NCI-H510A (cell line): ENCODE data around the gene MAP4K5.
"Not testable (repeated sequence)": the region's sequence is repeated elsewhere in the genome, so short reads cannot be mapped to it uniquely, and the experiment has no call there.

Source experiments
- DNase-seq: peaks from one replicate; lab custom pipeline; 2025; lab: John Stamatoyannopoulos, UW

Gene MAP4K5

DNA sequence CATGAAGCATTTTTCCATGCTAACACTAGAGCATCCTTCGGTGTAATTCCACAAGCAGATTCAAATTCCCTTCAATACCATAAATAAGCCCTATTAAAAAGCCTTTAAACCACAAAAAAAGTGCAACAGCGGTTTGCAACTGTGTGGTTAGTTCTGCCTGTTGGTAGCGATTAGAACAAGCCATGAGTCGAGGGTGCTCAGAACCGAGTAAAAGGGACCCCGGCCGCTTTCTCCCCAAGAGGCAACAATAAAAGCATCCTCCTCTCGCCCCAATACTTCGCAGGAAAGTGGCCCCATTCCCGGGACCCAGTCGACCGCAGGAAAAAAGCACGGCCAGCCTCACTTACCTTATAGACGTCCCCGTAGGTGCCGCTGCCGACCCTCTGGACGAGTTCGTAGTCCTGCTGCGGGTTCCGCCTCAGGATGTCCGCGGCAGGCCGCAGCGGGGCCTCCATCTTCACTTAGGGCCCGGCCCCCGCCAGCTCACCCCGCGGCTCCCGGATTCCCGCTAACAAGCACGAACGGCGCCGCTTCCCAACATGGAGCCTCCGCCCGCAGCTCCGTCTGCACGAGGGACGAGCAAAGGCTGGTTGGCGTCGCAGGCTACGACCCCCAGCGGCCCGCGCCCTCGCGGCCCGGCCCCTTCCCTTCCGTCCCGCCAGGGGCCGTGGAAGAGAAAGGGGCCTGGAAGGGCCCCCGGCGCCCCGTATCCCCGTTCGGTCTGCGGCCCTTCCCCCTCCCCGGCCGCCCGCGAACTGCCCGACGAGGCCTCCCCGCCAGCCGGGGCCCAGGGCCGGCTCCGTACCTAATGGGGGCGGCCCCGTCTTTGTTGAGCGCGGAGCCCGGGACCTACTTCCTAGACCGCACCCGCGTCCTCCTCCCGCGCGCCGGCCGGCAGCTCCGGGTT lies 521 bp downstream of the MAP4K5 start:
- DNase-seq, result peak; percentile 46

DNA sequence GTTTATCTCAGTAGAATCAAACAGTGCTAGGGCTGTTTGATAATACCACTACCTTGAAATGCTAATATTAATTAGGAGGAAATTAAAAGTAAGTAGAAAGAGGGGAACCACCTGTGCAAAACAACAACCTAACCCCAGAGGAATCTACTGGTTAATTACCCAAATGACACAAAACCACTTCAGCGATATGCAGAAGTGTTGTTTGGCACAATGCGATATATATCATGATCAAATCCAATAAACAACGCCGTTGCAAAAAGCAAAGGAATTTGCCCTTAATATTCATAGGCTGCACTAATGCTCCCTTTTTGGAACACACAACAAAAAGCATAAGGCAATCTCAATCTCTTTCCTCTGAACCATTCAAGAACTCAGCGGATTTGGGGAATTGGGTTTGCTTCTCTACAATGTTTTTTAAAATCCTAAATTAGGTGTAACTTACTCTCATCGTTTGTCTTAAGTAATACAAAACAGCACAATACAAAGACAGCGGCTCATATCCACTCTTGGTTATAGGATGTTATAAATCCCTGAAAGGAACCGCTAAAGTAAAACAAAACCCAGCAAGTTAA lies 1.5 kb downstream of the MAP4K5 start:
- DNase-seq, result no peak

DNA sequence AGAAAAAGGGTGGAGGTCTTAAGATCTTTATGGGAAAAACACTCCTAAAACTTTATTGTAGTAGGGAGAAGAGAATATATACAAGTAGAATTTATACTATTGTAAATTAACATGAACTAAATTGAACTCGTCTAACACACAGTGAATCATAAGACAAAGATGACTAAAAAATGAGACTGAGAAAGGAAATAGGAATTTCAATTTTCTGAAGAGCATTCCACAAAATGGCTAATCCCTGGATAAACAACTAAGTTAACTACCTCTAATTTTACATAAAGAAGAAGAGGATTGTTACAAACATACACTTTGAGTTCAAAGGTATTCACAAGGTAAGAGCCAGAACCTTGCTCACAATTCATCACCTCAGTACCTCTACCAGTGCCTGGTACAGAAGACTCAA lies 2.0 kb downstream of the MAP4K5 start:
- DNase-seq, result no peak

DNA sequence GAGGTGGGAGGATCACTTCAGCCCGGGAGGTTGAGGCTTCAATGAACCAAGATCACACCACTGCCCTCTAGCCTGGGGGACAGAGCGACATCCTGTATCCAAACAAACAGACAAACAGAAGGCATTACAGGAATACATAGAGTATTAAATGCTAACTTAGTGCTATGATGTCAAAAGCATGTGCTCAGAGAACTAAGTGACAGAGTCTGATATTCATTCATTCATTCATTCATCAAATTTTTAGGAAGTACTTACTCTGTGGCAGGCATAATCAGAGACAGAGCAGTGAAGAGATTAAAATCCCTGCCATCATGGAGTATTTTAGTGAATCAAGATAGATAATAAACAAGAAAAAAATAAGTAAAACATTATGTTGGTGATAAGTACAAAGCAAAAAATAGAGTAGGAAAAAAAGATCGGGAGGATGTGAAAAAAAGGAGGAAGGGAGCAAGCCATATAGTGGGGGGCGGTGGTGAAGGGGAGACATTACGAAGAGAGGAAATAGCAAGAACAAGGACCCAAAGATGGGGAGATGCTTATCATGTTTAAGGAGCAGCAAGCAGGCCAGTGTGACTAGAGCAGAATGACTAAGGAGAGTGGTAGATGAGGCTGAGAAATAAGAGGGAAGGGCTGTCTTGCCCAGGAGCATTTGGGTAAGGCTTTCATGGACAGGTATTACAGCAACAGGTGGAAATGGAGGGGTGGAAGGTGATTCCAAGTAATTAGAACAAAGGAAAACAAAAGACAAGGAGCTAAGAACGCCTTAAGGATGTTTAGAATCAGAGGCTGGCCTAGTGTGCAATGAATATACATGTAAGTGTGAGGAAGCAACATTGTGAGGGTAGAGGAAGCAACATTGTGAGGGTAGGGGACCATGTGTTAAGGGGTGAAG lies 2.8 kb downstream of the MAP4K5 start:
- DNase-seq, result no peak

DNA sequence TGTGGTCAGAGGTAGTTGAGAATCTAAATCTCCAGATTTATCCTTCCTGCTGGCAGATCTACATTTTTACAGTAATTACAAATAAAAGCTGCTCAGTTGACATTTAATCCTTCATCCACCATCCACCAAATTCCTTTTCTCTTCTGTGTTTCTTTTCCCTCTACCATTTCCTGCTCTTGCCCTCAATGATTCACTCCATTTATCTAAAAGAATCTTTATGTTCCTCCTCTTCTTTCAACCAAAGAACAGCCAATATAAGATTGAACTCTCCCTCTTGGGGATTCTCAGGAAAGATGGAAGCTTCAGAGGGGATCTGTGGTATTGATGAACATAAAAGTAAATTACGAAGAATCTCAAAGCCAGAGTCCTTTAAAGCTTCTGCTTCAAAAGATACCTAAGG lies 4.4 kb downstream of the MAP4K5 start:
- DNase-seq, result no peak

DNA sequence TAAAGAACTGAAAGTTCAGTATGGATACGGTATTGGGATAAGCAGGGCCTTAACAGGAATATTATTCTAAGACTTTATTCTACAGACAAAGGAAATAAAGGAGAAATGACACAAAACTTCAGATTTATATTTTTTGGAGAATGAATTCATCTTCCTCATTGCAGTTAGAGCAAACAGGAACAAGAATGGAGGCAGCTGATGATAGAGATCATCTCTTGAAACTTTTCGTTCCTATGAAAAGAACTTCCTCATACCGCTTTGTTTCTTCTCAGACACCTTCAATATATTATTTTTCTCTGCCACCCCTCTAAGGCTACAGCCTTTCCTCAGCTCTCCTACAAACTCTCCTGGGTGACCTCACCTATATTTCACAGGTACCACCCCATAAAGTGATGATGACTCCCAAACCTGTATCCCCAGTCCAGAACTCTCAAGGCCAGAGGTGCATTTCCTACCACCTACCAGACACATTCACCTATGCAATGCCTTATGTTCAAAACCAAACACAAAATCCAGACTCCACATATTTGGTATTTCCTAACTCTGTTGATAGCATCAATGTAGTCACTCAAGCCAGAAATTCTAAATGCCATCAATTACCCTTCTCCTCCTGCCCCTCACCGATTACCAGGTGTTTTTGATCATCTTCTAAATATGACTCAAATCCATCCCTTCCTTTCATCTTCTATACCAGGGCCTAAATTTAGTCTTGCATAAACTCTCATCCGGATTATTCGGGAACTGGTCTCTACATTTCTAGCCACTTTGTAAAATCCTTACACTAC lies 7.4 kb downstream of the MAP4K5 start:
- DNase-seq, result no peak

DNA sequence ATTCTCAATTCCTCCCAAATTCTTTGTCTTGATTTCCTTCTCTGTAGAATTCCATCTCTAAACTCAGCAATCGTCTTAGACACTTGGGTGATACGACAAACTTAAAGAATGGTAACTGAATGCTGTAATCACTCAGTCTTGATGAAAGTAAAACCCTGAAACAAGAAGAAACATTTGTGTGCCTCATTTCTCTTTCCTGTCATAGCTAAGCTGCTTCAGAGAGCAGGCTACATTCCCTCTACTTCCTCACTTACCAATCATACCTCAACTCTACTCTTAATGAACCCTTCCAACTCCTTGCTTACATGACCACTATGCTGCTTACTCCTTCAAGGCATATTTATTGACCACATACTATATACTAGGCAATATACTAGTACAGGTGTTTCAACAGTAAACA lies 8.3 kb downstream of the MAP4K5 start:
- no peak for DNase-seq

DNA sequence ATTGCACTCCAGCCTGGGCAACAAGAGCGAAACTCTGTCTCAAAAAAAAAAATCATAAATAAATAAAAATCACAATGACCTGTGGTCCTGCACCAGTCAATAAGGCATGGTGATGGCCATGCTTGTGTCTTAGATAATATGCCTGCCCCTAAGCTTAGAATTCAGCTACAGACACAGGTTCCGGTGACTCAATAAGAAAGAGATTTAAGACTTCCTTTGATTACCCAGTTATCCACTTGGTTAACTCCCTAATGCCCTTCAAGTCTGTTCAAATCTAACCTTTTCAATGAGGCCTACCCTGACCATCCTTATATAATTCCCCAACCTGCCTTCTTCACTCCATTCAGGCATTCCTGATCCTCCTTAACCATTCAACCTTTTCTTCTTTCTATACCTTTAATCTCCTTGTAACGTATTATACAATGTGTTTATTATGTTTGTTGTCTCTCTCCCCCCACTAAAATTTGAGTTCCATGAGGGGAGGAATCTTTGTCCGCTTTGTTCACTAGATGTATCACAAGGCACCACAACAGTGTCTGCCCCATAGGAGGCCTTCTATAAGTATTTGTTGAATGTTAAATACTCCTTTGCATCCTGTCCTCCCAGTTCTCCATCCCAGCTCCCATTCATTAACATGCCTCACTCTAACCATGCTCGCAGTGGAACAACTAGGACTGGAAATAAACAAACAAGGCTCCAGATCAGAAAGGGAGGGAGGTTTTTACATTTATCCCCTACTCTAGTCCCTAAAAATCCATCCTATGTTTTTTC lies 8.9 kb downstream of the MAP4K5 start:
- no peak for DNase-seq

DNA sequence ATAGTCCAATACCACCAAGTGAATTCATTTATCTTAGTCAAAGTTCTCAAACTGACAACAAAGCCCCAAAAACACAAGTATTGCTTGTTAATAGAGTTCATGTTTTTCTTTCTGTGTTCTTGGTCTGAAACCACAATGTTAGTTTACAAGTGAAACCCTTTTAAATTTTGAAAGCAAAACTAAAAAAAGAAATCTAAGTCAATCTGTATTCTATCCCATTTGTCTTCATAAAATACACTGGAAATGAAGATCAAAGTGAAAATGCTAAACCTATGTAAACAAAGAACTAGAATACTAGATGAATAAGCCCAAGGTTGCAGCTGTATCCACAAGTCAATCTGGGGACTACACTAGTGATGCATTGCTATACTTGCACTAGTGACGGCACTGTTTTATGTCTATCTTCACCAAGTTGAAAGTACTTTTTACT lies 10.4 kb downstream of the MAP4K5 start:
- DNase-seq, result no peak

DNA sequence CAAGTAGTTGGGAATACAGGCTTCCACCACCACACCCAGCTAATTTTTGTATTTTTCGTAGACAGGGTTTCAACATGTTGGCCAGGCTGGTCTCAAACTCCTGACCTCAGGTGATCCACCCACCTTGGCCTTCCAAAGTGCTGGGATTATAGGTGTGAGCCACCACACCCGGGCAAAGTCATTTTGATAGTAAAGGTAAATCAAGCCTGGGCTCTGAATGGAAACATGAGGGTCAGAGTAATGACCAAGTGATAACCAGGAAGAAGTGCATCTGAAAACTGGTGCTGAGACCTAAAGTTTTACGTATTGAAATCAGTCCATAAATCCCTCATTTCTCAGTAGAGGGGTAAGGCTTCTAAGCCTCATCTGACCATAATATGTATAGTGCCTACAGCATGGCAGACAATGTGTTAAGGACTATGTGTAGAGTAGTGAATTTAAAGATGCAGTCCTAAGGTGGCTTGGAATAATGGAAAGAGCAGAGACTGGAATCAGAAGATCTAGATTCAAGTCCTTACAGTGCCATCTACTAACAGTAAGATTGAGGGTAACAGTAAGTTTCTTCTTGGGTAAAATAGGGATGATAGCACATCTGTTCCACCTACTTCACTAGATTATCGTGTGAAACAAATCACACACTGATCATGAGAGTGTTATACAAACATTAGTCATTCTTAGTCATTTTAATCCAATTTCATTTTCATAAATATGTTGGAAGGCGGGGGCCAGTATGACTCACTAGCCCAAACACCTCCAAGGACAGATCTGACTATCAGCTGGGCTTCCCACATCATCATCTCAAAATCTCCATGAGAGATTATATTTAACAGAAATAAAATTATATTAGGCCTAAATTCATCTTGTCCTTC lies 11.2 kb downstream of the MAP4K5 start:
- no peak for DNase-seq

DNA sequence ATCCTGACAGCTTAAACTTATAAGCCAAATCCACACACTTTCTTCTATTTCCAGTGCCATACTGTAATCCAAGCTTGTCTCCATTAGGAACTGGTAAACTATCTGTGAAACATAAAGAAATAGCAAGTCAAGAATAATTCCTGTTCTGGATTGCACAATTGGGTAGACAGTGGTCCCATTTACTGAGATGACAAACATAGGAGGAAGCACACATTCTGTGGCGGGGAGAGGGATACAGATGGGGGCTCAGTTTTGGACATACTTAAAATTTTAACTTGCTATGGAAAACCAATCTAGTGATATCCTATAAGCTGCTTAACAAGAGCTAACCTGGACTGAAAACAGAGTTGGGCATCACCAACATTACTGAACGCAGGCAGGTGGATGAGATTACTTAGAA lies 16.3 kb downstream of the MAP4K5 start:
- no peak for DNase-seq

DNA sequence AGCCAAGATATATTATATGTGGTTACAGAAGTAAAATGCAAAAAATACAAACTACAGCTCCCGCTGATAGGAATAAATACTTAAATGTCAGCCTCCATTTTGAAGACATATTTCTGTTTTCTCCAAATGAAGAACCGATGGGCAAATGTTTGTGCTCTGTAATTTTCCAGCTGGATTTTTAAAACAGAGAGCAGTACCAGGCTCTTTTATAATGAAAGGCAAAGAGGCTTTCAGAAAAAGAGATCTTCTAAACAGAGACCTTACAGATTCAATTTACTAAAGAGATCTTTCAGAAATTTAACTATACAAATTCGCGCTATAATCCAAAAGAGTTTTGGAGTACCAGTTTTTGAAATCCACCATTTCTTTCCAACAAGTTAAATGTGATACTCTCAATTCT lies 19.9 kb downstream of the MAP4K5 start:
- DNase-seq, result no peak

DNA sequence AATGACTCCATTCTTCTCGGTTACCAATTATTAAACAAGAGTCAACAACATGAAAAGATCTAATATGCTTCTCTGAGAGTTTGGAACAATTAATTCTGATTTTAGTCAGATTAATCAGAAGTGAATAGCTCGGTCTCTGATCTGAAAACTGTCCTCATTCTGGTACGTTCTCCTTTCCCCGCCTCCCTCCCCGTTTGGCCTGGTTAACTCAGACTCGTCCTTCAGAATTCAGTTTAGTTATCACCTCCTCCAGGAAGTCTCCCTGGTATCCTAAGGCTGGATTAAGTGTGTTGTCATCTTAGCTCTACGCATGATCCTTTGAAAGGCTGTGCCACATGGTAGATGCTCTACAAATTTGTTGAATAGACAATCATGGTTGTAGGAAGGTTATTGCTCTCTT lies 22.2 kb downstream of the MAP4K5 start:
- DNase-seq, result no peak

DNA sequence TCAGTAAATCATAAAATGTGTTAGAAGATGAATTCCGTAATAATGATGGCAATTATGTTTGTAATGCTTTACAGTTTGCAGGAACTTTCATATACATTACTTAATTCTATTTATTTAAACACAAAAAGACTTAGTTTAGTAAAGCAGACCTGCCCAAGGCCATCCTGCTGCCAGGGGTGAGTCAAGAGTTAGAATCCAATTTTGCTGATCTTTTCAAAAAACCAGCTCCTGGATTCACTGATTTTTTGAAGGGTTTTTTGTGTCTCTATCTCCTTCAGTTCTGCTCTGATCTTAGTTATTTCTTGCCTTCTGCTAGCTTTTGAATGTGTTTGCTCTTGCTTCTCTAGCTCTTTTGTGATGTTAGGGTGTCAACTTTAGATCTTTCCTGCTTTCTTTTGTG lies 25.3 kb downstream of the MAP4K5 start:
- DNase-seq, result not testable (repeated sequence)

DNA sequence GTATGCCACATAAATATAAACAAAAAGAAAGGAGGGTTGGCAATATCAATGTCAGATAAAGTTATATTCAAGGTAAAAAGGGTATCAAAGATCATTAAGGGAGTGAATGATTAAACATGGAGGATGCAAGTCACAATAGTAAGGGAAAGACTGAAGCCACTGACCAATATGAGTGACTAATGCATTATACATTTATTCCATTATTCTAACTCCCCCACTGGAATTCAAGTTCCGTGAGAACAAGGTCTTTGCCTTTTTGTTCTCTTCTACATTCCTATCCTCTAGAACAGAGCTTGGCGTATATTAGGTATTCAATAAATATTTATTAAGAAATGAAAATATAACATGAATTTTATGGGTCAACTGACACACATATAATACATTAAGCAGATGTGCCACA lies 30.7 kb downstream of the MAP4K5 start:
- DNase-seq, result no peak

DNA sequence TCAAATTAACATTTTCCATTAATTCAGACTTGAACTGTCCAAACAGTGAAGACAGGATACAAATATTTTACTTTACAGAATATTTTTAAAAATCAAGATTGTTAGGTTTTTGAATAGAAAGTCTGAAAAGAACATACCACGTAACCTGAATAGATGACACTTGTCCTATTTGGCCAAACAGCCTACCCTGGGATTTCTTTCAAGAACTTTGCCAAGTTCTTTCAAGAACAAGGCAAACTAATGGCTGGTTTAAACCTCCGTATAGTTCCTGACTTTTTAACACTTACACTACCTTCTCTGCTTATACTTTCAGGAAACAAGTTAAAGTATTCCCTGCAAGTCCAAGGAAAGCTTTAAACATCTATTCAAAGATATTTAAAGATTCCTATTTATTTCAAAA lies 35.0 kb downstream of the MAP4K5 start:
- no peak for DNase-seq

DNA sequence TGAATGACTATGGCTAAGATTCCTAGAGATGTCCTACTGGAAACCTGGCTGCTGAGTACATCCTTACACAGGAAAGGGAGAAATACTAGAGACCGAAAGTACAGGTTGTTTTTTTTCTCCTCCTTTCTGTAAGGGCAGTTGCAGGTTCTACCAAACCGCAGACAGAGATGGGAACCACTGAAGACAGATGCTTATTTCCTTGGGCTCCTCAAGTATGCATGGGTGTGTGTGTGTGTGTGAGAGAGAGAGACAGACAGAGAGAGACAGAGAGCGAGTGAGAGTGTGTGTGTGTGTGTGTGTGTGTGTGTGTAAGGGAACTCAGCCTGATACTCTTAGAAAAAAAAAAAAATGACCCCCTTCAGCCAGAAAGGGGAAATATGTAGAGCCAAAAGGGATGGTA lies 42.5 kb downstream of the MAP4K5 start:
- no peak for DNase-seq

DNA sequence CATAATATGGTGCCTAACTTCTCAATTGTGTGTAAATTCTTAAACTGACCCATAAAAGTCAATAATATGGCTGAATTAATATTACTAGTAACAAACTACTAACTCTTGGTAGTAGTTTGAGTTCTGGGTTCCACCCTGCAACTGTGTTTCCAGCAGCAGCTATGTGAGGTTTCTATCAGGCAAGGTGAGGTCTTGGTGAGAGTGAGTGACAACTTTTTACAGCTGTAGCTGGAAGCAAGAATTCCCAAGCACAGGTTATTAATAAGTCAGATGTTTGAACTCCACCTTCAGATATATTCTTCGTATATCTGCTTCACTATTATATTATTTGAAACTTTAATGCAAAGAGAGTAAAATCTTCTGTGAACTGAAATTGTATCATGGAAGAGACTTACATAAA lies 43.8 kb downstream of the MAP4K5 start:
- no peak for DNase-seq

DNA sequence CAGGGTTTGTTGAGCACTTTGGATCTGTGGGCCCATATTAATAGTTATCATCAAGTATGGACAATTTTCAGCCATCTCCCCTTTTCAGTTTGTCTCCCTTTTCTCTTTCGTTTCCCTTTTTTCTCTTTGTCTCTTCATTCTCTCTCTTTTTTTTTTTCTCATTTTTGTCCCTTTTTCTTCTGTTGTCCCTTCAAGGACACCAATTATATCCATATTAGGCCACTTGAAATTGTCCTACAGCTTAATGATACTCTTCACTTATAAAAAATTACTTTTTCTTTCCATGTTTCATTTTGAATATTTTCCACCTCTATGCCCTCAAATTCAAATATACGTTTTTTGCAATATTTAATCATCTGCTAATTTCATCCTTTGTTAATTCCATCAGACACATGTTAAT lies 53.3 kb downstream of the MAP4K5 start:
- DNase-seq, result no peak

DNA sequence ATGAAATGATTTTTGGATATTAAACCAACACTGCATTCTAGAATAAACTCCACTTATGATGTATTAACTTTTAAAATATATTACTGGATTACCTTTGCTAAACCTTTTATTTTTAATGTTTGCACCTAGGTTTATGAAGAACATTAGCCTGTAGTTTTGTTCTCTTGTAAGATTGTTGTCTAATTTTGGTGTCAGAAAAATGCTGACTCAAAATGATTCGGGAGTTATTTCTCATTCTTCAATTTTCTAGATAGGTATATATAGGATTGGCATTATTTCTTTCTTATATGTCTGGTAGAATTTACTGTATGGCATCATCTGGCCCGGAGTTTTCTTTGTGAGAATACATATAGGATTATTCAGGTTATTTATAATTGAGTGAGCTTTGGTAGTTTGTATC lies 54.6 kb downstream of the MAP4K5 start:
- no peak for DNase-seq
